Esophagus (tissue), 2 donors: ENCODE results near the gene DOCK2. TPM values are rescaled to one million over a fixed set of nuclear protein-coding genes. Genes with fewer than 3 reads are reported as not detected.
"Not testable (repeated sequence)": the region's sequence is repeated elsewhere in the genome, so short reads cannot be mapped to it uniquely, and the experiment has no call there.

Source experiments
- H3K27ac ChIP-seq, 2 donors: one replicate each; pipeline ENCODE4 v1.5.1; 2013; ENCODE audit warnings: low read depth in 2 of 2, mild to moderate bottlenecking in 2 of 2, inconsistent platforms in 1 of 2, low read length in 1 of 2, moderate library complexity in 1 of 2
- H3K27me3 ChIP-seq, 2 donors: one replicate each; pipeline ENCODE4 v1.6.1; 2013; ENCODE audit warnings: low read length in 2 of 2, control low read depth in 1 of 2, mild to moderate bottlenecking in 1 of 2; ENCODE audit not compliant: insufficient read depth in 2 of 2, control insufficient read depth in 1 of 2
- H3K36me3 ChIP-seq, 2 donors: one replicate each; pipeline ENCODE4 v1.6.1; 2013; ENCODE audit warnings: low read length in 1 of 2; ENCODE audit not compliant: control insufficient read depth in 2 of 2, insufficient read depth in 2 of 2
- H3K4me1 ChIP-seq, 2 donors: one replicate each; pipeline ENCODE4 v1.6.1; 2013; ENCODE audit warnings: low read length in 1 of 2; ENCODE audit not compliant: control insufficient read depth in 2 of 2, insufficient read depth in 2 of 2
- H3K4me3 ChIP-seq, 2 donors: one replicate each; pipeline ENCODE4 v1.5.1; 2013; ENCODE audit warnings: low read length in 2 of 2, mild to moderate bottlenecking in 2 of 2, low read depth in 1 of 2, moderate library complexity in 1 of 2
- H3K9me3 ChIP-seq, 2 donors: one replicate each; pipeline ENCODE4 v1.6.1; 2013; ENCODE audit warnings: mild to moderate bottlenecking in 2 of 2, low read depth in 1 of 2, low read length in 1 of 2, moderate library complexity in 1 of 2; ENCODE audit not compliant: control insufficient read depth in 2 of 2, insufficient read depth in 1 of 2
- WGBS, 2 donors: extraction: QIAGEN DNeasy Blood & Tissue Kit; methylation state at CpG; one replicate each; pipeline ENCODE4 v1.1.7; 2013; 5-methylcytosine and 5-hydroxymethylcytosine counted together
- polyA plus RNA-seq, 2 donors: library from polyadenylated mRNA; stranded (reverse); fragments of 200-250 nt; gene quantifications; one replicate each; pipeline ENCODE4 v1.2.3, GENCODE V29; 2013
- donor health status: healthy with polysubstance abuse.
- donor health status: Bipolar disorder and iron deficiency.

Gene DOCK2
- polyA plus RNA-seq, 2 donors, result 0.86 to 1.2 TPM

DNA sequence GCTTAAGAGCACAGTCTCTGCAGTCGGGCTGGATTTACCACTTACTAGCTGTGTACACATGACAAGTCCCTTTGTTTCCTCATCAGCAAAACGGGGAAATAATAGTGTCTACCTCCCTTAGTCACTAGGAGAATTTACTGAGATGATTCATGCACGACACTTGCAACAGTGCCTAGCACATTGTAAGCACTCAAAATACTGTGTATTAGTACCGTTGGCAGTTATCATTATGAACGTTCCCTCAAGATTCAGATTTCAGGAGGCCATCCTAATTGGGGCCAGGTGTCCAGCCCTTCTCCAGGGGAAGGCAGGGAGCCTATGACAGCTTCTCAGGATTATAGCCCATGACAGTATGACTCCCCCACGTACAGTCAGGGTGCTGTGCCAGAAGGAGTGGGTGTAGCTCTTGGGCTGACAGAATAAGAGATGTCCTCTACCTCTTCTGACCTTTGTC is 164.3 kb downstream of the DOCK2 start:
- 44 to 50% methylated on average over 6 of the region's 6 CpGs for WGBS, 2 donors
- H3K4me1 ChIP-seq, result peaks cover 0 to 2% of the 10 kb centered on the region in 2 donors
- H3K36me3 ChIP-seq, result no peaks in the 10 kb centered on the region
- no peak overlapping the region for H3K27ac ChIP-seq
- H3K9me3 ChIP-seq, result no peaks in the 10 kb centered on the region
- no peak overlapping the region for H3K4me3 ChIP-seq
- H3K27me3 ChIP-seq, result peaks cover 0 to 2% of the 10 kb centered on the region in 2 donors

DNA sequence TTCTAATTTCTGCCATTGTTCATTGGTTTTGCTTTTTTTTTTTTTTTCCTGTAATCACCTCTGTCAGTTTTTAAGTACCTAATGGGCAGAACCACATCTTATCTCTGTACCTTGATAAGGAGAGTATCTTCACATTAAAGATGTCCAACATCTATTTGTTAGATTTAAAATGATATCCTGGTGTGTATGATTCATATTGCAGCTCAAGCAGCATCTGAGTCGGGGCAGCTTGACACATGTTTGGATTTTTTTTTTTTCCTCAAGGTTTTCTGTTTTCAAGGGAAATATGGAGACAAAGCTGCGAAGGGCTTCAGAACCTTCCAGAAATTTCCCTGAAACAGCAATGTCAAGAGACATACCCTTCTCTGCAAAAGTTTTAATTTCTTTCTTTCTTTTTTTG is 164.7 kb downstream of the DOCK2 start:
- H3K4me1 ChIP-seq, result peaks cover 0 to 2% of the 10 kb centered on the region in 2 donors
- 80 to 83% methylated on average over 2 of the region's 2 CpGs for WGBS, 2 donors

DNA sequence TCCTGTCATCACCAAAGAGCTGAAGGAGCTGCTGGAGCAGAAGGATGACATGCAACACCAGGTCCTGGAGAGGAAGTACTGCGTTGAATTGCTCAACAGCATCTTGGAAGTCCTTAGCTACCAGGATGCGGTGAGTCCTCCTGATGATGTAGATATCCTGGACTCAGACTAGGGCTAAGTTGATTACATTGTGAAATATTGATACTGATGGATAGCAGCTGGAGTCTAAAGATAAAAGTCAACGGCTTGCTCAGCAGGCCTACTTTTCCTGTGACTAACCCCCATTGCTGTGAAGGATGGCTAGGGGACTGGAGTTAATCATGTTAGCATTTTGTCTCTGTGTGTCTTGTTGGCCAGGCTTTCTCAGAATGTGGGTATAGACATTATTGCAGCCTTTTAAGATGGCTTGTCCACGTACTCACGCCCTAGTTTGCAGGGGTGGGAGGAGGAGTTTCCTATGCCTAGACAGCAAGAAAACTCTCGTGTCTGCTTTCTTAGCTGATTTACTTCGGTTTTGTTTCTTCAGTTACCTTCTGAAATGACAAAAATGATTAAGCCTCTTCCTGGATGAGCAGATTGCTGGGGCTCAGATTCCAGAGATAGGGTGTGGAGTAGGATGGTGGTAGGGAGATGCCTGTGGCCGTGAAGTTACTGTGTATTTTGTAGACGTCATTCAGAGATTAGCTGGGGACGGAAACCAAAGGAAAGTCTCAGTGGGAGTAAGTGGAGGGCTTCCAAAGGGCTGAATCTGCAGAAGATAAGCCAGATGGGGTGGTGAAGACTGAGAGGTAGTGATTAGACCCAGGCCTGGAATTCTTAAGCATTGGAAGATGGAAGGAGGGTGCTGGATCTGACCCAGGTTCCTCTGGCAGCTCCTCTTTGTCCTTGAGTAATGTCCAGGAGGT is 166.3 kb downstream of the DOCK2 start:
- H3K27me3 ChIP-seq, result no peaks in the 10 kb centered on the region
- H3K9me3 ChIP-seq, result no peaks in the 10 kb centered on the region
- no peak overlapping the region for H3K4me3 ChIP-seq
- no peaks in the 10 kb centered on the region for H3K36me3 ChIP-seq
- H3K27ac ChIP-seq, result peak overlapping the region in 1 of 2 donors; percentile 9
- H3K4me1 ChIP-seq, result peaks cover 0 to 2% of the 10 kb centered on the region in 2 donors
- WGBS, 2 donors, result 56 to 58% methylated on average over 10 of the region's 10 CpGs

More for the DNA sequence above, 164.7 kb downstream of the DOCK2 start:
- no peaks in the 10 kb centered on the region for H3K9me3 ChIP-seq
- H3K27me3 ChIP-seq, result peaks cover 0 to 2% of the 10 kb centered on the region in 2 donors
- no peaks in the 10 kb centered on the region for H3K36me3 ChIP-seq
- H3K4me3 ChIP-seq, result no peak overlapping the region
- H3K27ac ChIP-seq, result no peak overlapping the region

DNA sequence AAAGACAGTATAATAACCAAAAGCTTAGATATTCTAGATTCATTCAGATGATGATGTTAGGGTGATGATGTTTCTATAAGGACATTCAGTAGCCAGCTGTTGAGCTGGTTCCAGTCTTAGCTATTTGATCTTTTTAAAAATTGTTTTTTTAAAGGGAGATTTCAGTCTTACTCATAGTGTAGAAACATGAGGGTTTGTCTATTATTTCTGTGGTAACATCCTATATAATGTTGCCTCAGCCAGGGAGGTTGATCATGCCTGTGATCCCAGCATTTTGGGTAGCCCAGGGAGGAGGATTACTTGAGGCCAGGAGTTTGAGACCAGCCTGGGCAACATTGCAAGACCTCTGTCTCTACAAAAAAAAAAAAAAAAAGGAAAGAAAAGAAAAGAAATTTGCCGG is 167.8 kb downstream of the DOCK2 start:
- Histone ChIP-seq H3K4me3 (no peak overlapping the region), H3K27me3 (no peaks in the 10 kb centered on the region), H3K4me1 (peaks cover 0 to 2% of the 10 kb centered on the region in 2 donors), H3K36me3 (no peaks in the 10 kb centered on the region), H3K9me3 (no peaks in the 10 kb centered on the region), H3K27ac (no peak overlapping the region)
- WGBS, 2 donors, result 83 to 100% methylated on average over 1 of the region's 1 CpG

DNA sequence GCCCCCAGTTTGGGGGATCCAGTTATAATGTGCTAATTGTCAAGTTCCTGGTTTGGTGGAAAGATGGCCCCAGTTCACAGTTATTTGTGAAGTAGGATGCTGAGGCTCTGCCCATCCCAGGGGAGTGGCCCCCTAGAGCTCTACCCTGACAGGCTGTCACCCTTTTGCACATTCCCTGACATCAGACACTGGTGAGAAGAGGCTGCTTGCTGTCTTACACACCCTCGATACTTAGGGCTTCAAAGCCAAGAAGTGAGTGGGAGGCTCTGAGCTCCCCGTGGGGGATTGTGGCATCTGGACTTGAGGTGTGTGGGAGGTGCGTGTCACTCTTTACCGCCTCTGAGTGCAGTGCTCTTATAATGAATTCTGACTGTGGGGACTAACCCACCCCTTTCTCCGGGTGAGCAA is 168.5 kb downstream of the DOCK2 start:
- Histone ChIP-seq H3K36me3 (no peaks in the 10 kb centered on the region), H3K27me3 (no peaks in the 10 kb centered on the region)
- WGBS, 2 donors, result 51 to 64% methylated on average over 5 of the region's 5 CpGs

DNA sequence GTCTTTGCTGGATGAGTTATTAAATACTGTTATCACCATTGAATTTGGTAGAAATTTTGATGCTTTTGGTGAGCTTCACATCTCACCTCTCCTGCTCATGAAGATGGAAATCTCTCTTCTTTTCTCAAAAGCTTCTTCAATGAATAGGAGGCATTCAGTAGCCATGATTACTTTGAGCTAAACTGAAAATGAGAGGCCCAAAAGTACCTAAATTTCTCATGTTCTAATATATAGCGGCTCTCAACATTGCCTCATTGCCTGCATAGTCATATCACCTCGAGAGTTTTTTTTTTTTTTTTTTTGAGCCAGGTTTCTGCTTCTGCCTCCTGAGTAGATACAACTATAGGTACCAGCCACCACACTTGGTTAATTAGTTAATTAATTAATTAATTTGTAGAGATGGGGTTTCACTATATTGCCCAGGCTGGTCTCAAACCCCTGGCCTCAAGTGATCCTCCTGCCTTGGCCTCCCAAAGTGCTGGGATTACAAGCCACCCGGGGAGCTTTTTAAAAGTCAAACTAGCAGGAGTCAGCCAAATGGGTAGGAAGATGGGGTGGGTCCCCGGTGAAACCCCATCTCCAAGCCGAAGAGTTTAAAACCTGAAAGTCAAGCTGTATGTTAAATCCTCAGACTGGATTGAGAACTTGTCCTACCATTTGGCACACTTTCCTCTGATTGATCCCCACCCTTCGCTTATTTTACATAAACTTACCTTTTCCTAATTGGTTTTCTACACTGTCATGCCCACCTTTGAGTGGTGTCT is 169.0 kb downstream of the DOCK2 start:
- Histone ChIP-seq H3K4me1 (peaks cover 0 to 2% of the 10 kb centered on the region in 2 donors), H3K27ac (no peak overlapping the region), H3K27me3 (peaks cover 0 to 2% of the 10 kb centered on the region in 2 donors), H3K36me3 (no peaks in the 10 kb centered on the region), H3K4me3 (no peak overlapping the region), H3K9me3 (no peaks in the 10 kb centered on the region)
- 77% methylated on average over 6 of the region's 6 CpGs for WGBS, 2 donors

More for the DNA sequence above, 168.5 kb downstream of the DOCK2 start:
- Histone ChIP-seq H3K27ac (no peak overlapping the region), H3K4me1 (peaks cover 0 to 2% of the 10 kb centered on the region in 2 donors), H3K4me3 (no peak overlapping the region), H3K9me3 (no peaks in the 10 kb centered on the region)

DNA sequence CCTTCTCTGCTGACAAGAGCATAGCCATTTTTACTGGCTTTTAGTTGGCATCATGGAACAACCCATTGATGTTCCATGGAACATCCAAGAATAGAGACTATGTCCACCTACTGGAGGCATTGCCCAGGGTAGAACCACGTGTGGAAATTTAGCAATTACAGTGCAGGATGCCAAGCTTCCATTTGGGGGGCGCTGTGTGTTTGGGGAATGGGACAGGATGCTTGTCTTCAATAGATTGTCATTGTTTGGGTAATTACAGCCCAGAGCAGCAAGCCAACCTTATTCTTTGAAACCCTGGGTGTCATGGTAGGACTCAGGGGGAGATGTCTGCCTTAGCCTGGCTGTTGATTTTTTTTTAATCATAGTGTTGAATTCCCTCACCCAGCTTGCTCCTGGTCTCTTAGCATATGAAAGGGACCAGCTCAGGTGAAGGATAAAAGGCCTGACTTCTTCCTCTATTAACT is 171.1 kb downstream of the DOCK2 start:
- Histone ChIP-seq H3K27ac (no peak overlapping the region), H3K4me3 (no peak overlapping the region), H3K36me3 (no peaks in the 10 kb centered on the region), H3K9me3 (no peaks in the 10 kb centered on the region), H3K4me1 (peaks cover 0 to 1% of the 10 kb centered on the region in 2 donors), H3K27me3 (peaks cover 0 to 3% of the 10 kb centered on the region in 2 donors)
- whole genome bisulfite sequencing, 2 donors, result 35 to 48% methylated on average over 2 of the region's 2 CpGs

DNA sequence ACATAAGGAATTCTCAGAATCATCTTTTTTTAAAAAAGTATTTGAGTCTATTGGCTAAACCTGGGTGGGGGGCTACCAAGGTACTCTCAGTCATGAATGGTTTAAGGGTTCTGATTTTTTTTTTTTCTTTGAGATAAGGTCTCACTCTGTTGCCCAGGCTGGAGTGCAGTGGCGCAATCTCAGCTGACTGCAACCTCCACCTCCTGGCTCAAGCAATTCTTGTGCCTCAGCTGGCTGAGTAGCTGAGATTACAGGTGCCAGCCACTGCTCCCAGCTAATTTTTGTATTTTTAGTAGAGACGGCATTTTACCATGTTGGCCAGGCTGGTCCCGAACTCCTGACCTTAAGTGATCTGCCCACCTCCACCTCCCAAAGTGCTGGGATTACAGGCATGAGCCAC is 171.8 kb downstream of the DOCK2 start:
- not testable (repeated sequence) for H3K36me3 ChIP-seq, H3K4me1 ChIP-seq, H3K27me3 ChIP-seq, H3K4me3 ChIP-seq, H3K9me3 ChIP-seq, H3K27ac ChIP-seq
- WGBS, 2 donors, result 88 to 91% methylated on average over 3 of the region's 3 CpGs

DNA sequence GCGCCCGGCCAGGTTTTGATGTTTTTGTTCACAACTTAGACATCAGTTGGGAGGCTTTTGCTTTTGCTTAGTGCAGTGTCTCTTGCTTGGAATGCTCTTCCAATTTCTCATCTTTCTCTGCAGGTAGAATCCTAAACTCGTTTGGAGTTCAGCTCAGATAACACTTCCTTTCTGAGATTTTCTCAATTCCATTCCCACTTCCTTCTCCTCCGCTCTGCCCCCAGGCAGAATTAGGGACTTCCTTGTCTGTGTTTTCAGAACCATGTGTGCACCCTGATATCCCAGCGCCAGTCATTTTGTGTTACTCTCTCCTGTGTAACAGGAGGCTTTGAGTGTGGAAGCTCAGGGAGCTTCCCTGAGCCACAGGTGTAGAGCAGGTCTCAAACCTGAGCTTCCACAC is 172.2 kb downstream of the DOCK2 start:
- 61 to 70% methylated on average over 5 of the region's 5 CpGs for WGBS, 2 donors
- no peaks in the 10 kb centered on the region for H3K4me1 ChIP-seq
- no peak overlapping the region for H3K4me3 ChIP-seq
- H3K27ac ChIP-seq, result no peak overlapping the region
- no peaks in the 10 kb centered on the region for H3K9me3 ChIP-seq
- H3K36me3 ChIP-seq, result no peaks in the 10 kb centered on the region
- H3K27me3 ChIP-seq, result peaks cover 0 to 3% of the 10 kb centered on the region in 2 donors
